Dendritic cell treated with granulocyte-macrophage colony-stimulating factor and Interleukin-4, amounts not matched to agents 40 ng/mL and 50 ng/mL, for 4 days (primary cell): Measurements from ENCODE around the gene ABCB1.
"Not testable (repeated sequence)": the region's sequence is repeated elsewhere in the genome, so short reads cannot be mapped to it uniquely, and the experiment has no call there.

Experiments used
- H3K27ac Mint-ChIP-seq: one replicate; pipeline ENCODE4 v1.8.0; 2022; ENCODE audit warnings: mild to moderate bottlenecking, mixed read lengths
- H3K27me3 Mint-ChIP-seq: one replicate; pipeline ENCODE4 v1.8.0; 2022; ENCODE audit warnings: mild to moderate bottlenecking, mixed read lengths
- H3K36me3 Mint-ChIP-seq: one replicate; pipeline ENCODE4 v1.8.0; 2022; ENCODE audit warnings: low read depth, mixed read lengths
- H3K4me1 Mint-ChIP-seq: one replicate; pipeline ENCODE4 v1.8.0; 2022; ENCODE audit warnings: low read depth, mixed read lengths
- H3K4me3 Mint-ChIP-seq: one replicate; pipeline ENCODE4 v1.8.0; 2022; ENCODE audit warnings: mild to moderate bottlenecking, moderate library complexity, mixed read lengths
- H3K9me3 Mint-ChIP-seq: one replicate; pipeline ENCODE4 v1.8.0; 2022; ENCODE audit warnings: mixed read lengths
- intact Hi-C: fragments of 100-400 bp; cut with micrococcal nuclease; formaldehyde crosslinking; loops from one replicate; pipeline ENCODE4 v1.15.0; 2022

The ABCB1 gene

DNA sequence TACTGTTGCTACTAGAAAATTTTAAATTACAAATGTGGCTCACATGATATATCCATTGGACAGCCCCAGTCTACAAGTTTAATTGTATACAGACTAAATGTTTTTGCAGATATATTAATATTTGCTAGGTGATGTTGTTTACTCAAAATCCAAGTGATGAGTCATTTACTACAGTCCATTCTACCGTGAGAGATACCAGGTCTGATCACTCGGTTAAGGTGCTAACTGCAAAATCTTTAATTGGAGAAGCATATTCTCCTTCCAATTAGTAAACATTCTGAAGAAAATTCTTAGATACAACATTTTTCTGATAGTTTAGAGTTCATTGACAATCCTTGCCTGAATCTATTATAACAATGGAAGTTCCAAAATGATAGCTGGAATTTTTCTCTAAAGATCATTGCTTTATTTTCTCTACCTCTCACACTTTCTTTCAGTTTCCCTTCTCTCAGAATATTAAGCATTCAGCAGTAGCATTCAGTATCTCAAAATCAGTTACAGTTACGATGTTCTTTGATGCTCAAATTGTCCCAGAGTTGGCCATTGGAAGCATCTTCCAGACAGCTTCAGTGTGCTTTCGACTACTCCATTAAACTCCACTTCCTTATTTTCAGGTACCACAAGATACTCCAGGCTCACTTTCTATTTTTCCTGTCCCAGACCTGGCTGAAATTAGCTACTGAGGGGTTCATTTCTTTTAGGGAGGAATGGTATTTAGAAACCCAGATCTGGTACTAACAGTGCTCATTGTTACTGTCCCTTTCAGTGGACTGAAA, 2.3 kb downstream of the ABCB1 start:
- Mint-ChIP-seq H3K4me1 (peaks cover 18% of the 10 kb centered on the region), H3K9me3 (no peaks in the 10 kb centered on the region), H3K4me3 (no peak overlapping the region), H3K27me3 (peaks cover 42% of the 10 kb centered on the region), H3K27ac (no peak overlapping the region), H3K36me3 (no peaks in the 10 kb centered on the region)
- intact Hi-C loops = no loop called here

DNA sequence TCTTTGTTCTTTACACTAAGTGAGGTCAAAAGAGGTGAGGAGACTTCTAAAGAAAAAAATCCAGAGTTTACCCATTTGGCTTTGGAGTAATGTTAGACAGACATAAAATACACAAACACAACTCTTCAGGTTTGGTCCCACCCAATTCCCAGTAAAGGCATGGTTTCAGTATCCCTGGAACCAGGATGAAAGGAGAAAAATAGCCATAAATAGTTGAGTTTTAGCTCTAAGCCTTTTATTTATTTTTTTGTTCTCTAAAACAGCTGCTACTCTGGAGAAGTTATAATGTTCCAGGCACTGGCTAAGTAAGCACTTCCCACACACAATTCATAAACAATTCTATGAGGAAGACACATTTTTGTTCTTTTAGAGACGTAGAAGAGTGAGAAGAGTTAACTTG, 4.0 kb downstream of the ABCB1 start:
- Mint-ChIP-seq H3K4me1 (peaks cover 18% of the 10 kb centered on the region), H3K4me3 (no peak overlapping the region), H3K9me3 (no peaks in the 10 kb centered on the region), H3K27ac (no peak overlapping the region), H3K36me3 (no peaks in the 10 kb centered on the region), H3K27me3 (peaks cover 28% of the 10 kb centered on the region)
- intact Hi-C loops = no loop called here

DNA sequence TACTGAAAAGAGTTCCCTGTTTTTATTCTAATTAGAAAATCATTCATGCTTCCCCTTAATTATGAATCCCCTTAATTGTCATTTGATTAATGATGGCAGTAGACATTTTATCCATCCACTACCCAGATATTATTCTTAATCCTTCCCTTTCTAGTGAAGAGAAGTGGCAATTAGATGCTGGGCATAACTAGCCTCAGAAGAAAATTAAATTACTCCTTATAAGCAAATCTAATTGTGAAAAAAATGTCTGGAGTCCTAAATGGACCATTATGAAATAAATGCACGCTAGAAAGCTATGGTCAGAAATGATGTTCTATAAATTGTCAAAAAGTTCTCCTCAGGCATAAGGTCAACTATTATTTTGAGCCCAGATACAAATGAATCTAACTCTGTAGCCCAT, 4.5 kb downstream of the ABCB1 start:
- Mint-ChIP-seq H3K9me3 (no peaks in the 10 kb centered on the region), H3K27me3 (peaks cover 24% of the 10 kb centered on the region), H3K4me3 (no peak overlapping the region), H3K36me3 (no peaks in the 10 kb centered on the region), H3K27ac (no peak overlapping the region), H3K4me1 (peaks cover 18% of the 10 kb centered on the region)
- intact Hi-C loops = no loop called here

DNA sequence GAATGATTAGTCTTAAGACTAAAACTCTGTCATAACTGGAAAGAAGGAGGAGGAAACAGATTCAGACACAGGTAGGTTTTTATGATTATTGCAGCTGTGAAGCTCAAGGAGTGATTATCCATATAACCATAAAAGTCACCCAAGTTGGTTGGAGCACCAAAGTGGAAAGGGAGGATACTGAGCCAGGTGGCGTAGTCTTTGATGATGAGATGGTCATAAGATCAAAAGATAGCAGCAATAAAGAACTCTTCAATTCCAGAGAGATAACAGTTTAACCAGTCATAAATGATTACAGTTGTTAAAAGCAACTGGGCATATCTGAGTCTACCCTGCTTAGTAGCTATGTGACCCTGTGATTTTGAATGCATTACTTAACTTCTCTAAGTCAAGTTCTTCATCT, 8.4 kb downstream of the ABCB1 start:
- H3K4me3 Mint-ChIP-seq = no peak overlapping the region
- no peaks in the 10 kb centered on the region for H3K9me3 Mint-ChIP-seq
- peaks cover 5% of the 10 kb centered on the region for H3K27me3 Mint-ChIP-seq
- intact Hi-C loops = no loop called here
- H3K36me3 Mint-ChIP-seq = no peaks in the 10 kb centered on the region
- no peak overlapping the region for H3K27ac Mint-ChIP-seq
- no peaks in the 10 kb centered on the region for H3K4me1 Mint-ChIP-seq

DNA sequence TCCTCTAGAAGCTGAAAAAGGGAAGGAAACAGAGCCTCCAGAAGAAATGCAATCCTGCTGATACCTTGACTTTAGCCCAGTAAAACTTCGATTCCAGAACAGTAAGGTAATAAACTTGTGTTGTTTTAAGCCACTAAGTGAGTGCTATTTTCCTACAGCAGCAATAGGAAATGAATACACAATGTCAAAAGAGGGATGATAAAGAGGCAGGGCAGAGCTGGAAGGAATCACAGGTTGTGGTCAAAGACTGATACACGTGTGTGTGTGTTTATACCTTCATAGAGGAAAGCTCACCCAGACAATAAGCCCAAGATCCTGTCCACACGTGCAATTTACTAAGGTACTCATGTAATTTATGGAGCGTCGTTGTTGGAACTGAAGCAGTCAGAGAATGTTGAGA, 9.5 kb downstream of the ABCB1 start:
- Mint-ChIP-seq H3K27me3 (peaks cover 1% of the 10 kb centered on the region), H3K4me1 (no peaks in the 10 kb centered on the region), H3K9me3 (no peaks in the 10 kb centered on the region), H3K4me3 (no peak overlapping the region), H3K36me3 (no peaks in the 10 kb centered on the region), H3K27ac (no peak overlapping the region)
- intact Hi-C loops = no loop called here

DNA sequence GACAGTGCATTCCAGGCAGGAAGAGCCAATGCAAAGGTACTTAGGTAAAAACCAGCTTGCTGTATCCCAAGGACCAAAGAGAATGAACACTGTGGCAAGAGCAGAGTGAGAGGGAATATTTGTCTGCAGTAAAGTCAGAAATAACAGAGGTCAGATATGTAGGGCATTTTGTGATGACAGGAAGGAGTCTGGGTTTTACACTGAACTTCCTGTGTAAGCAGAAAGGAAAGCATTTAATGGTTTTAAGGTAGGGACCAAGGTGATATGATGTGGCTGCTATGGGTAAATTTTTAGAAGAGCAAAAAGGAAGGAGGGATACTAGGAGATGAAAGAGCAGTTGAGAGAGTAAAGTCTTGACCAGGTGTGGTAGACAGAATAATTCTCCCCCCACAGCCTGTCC, 10.1 kb downstream of the ABCB1 start:
- Mint-ChIP-seq H3K27ac (no peak overlapping the region), H3K4me3 (no peak overlapping the region)
- intact Hi-C loops = no loop called here

DNA sequence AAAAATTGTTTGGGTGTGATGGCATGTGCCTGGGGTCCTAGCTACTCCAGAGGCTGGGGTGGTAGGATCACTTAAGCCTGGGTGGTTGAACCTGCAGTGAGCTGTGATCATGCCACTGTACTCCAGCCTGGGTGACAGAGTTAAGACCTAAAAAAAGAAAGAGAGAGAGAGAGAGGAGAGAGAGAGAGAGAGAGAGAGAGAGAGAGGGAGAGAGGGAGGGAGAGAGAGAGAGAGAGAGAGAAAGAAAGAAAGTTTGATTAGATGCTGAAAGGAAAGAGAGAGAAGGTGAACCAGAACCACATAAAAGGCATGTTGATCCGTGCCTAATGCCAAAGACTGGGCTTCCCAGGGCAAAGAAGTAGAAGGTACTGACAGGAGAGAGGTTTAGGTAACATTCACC, 11.1 kb downstream of the ABCB1 start:
- no peak overlapping the region for H3K4me3 Mint-ChIP-seq
- intact Hi-C loops = no loop called here
- no peaks in the 10 kb centered on the region for H3K9me3 Mint-ChIP-seq
- H3K36me3 Mint-ChIP-seq = no peaks in the 10 kb centered on the region
- H3K4me1 Mint-ChIP-seq = no peaks in the 10 kb centered on the region
- H3K27me3 Mint-ChIP-seq = peaks cover 1% of the 10 kb centered on the region
- H3K27ac Mint-ChIP-seq = no peak overlapping the region

More for the DNA sequence above, 10.1 kb downstream of the ABCB1 start:
- Mint-ChIP-seq H3K27me3 (peaks cover 1% of the 10 kb centered on the region), H3K9me3 (no peaks in the 10 kb centered on the region), H3K36me3 (no peaks in the 10 kb centered on the region), H3K4me1 (no peaks in the 10 kb centered on the region)

DNA sequence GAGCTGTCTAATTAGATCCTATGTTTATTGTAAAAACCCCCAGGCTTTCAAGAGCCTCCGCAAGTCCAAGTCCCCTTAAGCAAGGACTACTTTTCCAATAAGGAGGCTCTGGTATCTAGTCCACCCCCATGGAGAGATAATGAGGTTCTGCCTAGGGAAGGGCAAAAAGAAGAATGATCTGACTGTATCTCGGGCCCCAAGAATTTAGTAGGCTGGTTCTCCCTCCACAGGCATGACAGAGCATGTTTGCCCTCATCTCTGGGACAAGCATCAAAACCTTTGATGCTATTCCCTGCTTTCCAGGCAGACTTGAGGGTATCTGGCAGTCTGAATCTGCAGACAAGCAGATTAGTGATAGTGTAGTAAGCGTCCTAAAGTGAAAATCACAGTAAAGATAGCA, 19.0 kb downstream of the ABCB1 start:
- intact Hi-C loops = no loop called here
- Mint-ChIP-seq H3K27me3 (no peaks in the 10 kb centered on the region), H3K4me3 (no peak overlapping the region), H3K27ac (no peak overlapping the region), H3K36me3 (no peaks in the 10 kb centered on the region), H3K4me1 (no peaks in the 10 kb centered on the region), H3K9me3 (peaks cover 9% of the 10 kb centered on the region)

DNA sequence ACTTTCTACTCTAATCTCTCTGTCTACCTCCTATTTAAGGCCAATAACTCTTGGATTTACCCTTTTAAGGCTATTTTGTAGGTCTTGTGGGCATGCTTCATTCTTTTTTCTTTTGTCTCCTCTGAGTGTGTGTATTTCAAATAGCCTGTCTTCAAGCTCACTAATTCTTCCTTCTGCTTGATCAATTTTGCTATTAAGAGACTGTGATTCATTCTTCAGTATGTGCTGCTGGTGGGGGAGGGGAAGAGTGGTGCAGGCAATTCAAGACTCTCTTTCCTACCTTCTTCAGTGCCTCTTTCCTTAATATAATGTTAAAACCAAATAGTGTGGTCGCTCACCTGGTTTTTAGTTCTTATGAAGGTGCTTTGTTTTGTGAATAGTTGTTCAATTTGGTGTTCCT, 20.0 kb downstream of the ABCB1 start:
- no peak overlapping the region for H3K4me3 Mint-ChIP-seq

DNA sequence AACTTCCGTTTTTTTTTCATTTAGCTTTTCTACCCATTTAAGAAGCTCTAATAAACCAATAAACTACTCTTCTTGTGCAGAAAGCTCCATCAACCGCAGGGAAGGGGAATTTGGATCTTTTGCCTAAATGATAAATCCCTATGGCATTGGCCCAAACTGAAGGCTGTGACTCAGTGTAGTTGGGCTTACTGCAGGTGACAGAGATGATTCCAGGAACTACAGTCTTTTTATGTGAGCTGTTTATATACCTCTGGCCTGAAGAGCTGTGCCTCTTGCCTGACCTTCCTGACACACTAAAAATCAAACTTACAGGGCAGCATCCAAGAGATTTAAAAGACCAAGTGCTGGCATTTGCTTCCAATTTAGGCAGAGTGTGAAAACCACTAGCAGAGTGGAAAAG, 25.2 kb downstream of the ABCB1 start:
- Mint-ChIP-seq H3K27me3 (no peaks in the 10 kb centered on the region), H3K36me3 (no peaks in the 10 kb centered on the region), H3K4me3 (no peak overlapping the region), H3K27ac (no peak overlapping the region), H3K4me1 (peaks cover 5% of the 10 kb centered on the region), H3K9me3 (peaks cover 9% of the 10 kb centered on the region)
- intact Hi-C loops = no loop called here

More for the DNA sequence above, 20.0 kb downstream of the ABCB1 start:
- H3K27me3 Mint-ChIP-seq = no peaks in the 10 kb centered on the region
- intact Hi-C loops = no loop called here
- no peaks in the 10 kb centered on the region for H3K4me1 Mint-ChIP-seq
- H3K27ac Mint-ChIP-seq = no peak overlapping the region
- H3K9me3 Mint-ChIP-seq = peaks cover 9% of the 10 kb centered on the region
- H3K36me3 Mint-ChIP-seq = no peaks in the 10 kb centered on the region

DNA sequence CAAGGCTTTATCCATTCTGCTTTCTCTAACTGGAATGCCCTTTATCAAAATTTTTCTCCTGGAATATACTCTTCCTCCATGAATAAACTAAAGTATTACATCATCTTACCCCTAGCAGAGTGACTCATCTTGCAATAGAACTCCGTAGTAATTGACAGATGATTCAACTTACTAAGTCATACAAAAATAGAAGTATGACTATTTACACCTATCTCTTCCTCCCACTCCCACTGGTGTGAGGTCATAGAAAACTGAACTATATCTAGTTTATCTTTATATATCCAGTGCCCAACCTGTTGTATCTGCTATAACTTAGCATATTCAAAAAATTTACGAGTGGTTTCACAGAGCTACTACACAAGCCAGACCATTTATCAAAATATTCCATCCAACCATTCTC, 26.1 kb downstream of the ABCB1 start:
- H3K27ac Mint-ChIP-seq = no peak overlapping the region
- no peaks in the 10 kb centered on the region for H3K36me3 Mint-ChIP-seq
- intact Hi-C loops = no loop called here
- H3K4me1 Mint-ChIP-seq = peaks cover 5% of the 10 kb centered on the region
- H3K4me3 Mint-ChIP-seq = no peak overlapping the region
- no peaks in the 10 kb centered on the region for H3K27me3 Mint-ChIP-seq
- peaks cover 5% of the 10 kb centered on the region for H3K9me3 Mint-ChIP-seq

DNA sequence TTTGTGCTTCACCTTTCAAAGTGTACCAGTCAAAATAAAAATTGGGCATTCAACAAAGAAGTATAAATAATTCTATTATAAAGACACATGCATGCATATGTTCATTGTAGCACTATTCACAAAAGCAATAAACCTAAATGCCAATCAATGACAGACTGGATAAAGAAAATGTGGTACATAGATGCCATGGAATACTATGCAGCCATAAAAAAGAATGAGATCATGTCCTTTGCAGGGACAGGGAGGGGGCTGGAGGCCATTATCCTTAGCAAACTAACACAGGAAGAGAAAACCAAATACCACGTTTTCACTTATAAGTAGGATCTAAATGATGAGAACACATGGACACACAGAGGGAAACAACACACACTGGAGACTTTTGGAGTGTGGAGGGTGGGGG, 28.2 kb downstream of the ABCB1 start:
- H3K27ac Mint-ChIP-seq, H3K27me3 Mint-ChIP-seq, H3K4me1 Mint-ChIP-seq, H3K9me3 Mint-ChIP-seq, intact Hi-C loops, H3K4me3 Mint-ChIP-seq, H3K36me3 Mint-ChIP-seq: not testable (repeated sequence)

DNA sequence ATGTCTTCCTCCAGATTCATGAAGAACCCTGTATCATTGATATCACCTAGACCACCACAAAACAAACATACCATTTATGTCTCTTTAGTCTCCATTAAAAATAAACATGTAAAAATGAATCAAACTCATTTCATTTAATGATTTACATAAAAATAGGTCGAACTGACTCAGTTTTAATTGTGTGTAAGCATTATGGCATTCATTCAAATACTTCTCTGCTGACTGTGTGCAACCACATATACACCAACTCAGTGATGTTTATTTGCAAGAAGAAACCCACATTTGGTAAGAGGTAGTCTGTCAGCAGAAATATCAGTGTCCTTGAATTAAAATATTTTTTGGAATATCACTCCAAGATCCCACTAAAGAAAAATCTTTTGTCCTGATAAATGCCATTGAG, 30.5 kb downstream of the ABCB1 start:
- no peaks in the 10 kb centered on the region for H3K9me3 Mint-ChIP-seq
- intact Hi-C loops = no loop called here
- no peak overlapping the region for H3K4me3 Mint-ChIP-seq
- H3K27me3 Mint-ChIP-seq = no peaks in the 10 kb centered on the region
- no peak overlapping the region for H3K27ac Mint-ChIP-seq
- H3K36me3 Mint-ChIP-seq = no peaks in the 10 kb centered on the region
- peaks cover 5% of the 10 kb centered on the region for H3K4me1 Mint-ChIP-seq

DNA sequence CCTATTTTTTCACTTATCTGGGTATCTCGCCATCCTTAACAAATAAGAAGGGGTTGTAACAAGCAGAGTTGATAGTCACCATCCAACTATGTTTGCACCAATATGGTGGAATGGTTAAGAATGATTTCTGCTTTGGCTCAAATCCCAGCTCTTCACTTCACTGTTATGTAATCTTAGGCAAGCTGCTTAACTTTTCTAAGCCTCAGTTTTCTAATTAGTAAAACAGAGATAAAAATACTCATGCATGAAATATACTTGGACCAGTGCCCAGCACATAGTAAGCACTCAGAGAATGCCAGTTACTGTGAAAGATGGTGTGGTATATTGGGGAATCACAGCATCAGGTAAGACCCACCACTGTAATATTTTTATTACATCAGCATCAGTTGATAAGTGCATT, 33.6 kb downstream of the ABCB1 start:
- no peak overlapping the region for H3K27ac Mint-ChIP-seq
- intact Hi-C loops = no loop called here

DNA sequence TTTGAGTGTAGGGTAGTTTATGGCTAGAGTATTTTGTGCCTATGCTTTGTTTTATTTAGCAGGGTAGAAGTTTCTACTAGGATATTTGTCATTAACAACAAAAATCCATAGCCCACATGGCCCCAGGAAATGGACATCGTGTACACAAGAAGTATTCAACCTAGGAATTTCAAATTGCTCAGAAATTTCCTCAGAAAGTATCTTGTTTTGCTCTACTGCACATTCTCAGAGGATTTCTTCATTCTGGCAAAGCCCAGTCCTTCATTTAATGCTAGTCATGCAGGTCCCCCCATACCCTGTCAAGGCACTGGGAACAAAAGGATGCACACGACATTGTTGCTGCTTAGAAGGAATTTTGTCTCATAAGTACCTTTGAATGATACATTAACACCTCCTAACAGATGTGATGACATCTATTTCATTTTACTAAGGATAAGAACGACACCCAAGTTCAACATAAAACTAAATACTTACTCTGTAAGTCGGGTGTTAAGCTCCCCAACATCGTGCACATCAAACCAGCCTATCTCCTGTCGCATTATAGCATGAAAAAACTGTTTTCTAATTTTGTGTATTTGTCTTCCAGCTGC, 34.3 kb downstream of the ABCB1 start:
- Mint-ChIP-seq H3K4me1 (peaks cover 5% of the 10 kb centered on the region), H3K9me3 (no peaks in the 10 kb centered on the region), H3K27ac (no peak overlapping the region), H3K4me3 (no peak overlapping the region), H3K27me3 (no peaks in the 10 kb centered on the region), H3K36me3 (no peaks in the 10 kb centered on the region)
- intact Hi-C loops = no loop called here

More for the DNA sequence above, 33.6 kb downstream of the ABCB1 start:
- H3K9me3 Mint-ChIP-seq = no peaks in the 10 kb centered on the region
- no peaks in the 10 kb centered on the region for H3K36me3 Mint-ChIP-seq
- H3K4me1 Mint-ChIP-seq = peaks cover 5% of the 10 kb centered on the region
- H3K27me3 Mint-ChIP-seq = no peaks in the 10 kb centered on the region
- H3K4me3 Mint-ChIP-seq = no peak overlapping the region
